ENCODE results near the gene TAX1BP1. TPM values are rescaled to one million over a fixed set of nuclear protein-coding genes. Genes with fewer than 3 reads are reported as not detected.
A peak's percentile ranks its signal among the peaks of the same experiment; 100 is the strongest.

Gene TAX1BP1
- total RNA-seq (100 to 1,000 TPM; 128 to 190 (median 173) TPM), polyA plus RNA-seq (100 to 1,000 TPM in 1 of 2 donors, 10 to 100 TPM in 1; 91.2 to 147 TPM)
- long read RNA-seq, donor 1, transcript TAX1BP1-201 (17 exons, 2,478 nt): major isoform, 315 of 619 reads
- long read RNA-seq, donor 1, transcript TAX1BP1-202 (17 exons, 2,892 nt): minor isoform, 122 of 619 reads
- long read RNA-seq, donor 1, partial matches to known transcripts: 115 of 619 reads
- long read RNA-seq, donor 1, other reads (novel, unspliced or antisense): 67 of 619 reads
- long read RNA-seq, donor 2, transcript TAX1BP1-201 (17 exons, 2,478 nt): major isoform, 526 of 1,469 reads
- long read RNA-seq, donor 2, transcript TAX1BP1-202 (17 exons, 2,892 nt): minor isoform, 231 of 1,469 reads
- long read RNA-seq, donor 2, partial matches to known transcripts: 569 of 1,469 reads
- long read RNA-seq, donor 2, other reads (novel, unspliced or antisense): 143 of 1,469 reads
- long read RNA-seq, donor 3, transcript TAX1BP1-201 (17 exons, 2,478 nt): major isoform, 312 of 615 reads
- long read RNA-seq, donor 3, transcript TAX1BP1-202 (17 exons, 2,892 nt): minor isoform, 127 of 615 reads
- long read RNA-seq, donor 3, partial matches to known transcripts: 93 of 615 reads
- long read RNA-seq, donor 3, other reads (novel, unspliced or antisense): 83 of 615 reads

- Histone ChIP-seq H3K27me3 (no peaks in the 10 kb centered on the region), H3K9me3 (no peaks in the 10 kb centered on the region), H3K4me1 (peaks cover 0 to 38% (median 22%) of the 10 kb centered on the region in 12 donors), H3K27ac (peak within 1 kb of the TSS; percentile 86 to 99 (median 96)), H3K4me3 (peak within 1 kb of the TSS; percentile 75 to 99 (median 91)), H3K36me3 (no peaks in the 10 kb centered on the region)
- intact Hi-C loops (cut with DNase I): loop anchor here (1.0 to 10.0 kb wide), 6 partner anchors 77 to 285 kb away; partner anchors contain the start of gene HIBADH (in 9 of the 10)
- peak; percentile 96 to 98 (median 97) for DNase-seq
- WGBS, 4 donors: 0 to 1% (median 0%) methylated on average over 41 of the region's 41 CpGs
- peak; percentile 100 for ATAC-seq
- TF ChIP-seq POLR2A (IDR thresholded peaks at IDR 0.05) (peak; percentile 54 to 94), CTCF (IDR thresholded peaks at IDR 0.05) (no peak)
These were observed at the start of gene TAX1BP1 for GRCh38 chr7:27739909-27740448. Gene TAX1BP1, plus strand, starts transcription at chr7:27740162. Its CDS starts 8,363 bp downstream, at chr7:27748525.

DNA sequence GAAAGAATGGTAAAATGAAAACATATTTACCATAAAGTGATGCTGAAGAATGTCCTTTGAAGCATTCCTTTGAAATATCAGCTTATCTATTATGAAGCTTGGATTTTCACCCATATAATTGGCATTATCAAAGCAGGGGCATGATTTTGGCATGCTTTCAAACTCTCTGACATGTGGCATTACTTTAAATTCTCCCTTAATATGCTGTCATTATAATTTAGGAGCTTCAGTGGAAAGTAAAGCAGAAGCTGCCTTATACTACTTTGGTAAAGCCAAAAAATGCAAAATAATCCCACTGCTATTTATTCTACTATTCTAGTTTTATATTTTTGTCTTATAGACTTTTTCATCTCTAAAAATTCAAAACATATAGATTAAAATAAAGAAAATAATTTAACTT lies 49.3 kb upstream of the TAX1BP1 start:
- H3K4me1 ChIP-seq: peaks cover 0 to 11% (median 0%) of the 10 kb centered on the region in 12 donors
- ATAC-seq (no peak), DNase-seq (no peak)
- H3K4me3 ChIP-seq: no peak overlapping the region
- no peaks in the 10 kb centered on the region for H3K27me3 ChIP-seq
- intact Hi-C loops (cut with DNase I): no loop called here
- TF ChIP-seq CTCF (IDR thresholded peaks at IDR 0.05): no peak
- peaks cover 0 to 12% (median 0%) of the 10 kb centered on the region in 12 donors for H3K9me3 ChIP-seq
- H3K36me3 ChIP-seq: no peaks in the 10 kb centered on the region
- no peak overlapping the region for H3K27ac ChIP-seq

DNA sequence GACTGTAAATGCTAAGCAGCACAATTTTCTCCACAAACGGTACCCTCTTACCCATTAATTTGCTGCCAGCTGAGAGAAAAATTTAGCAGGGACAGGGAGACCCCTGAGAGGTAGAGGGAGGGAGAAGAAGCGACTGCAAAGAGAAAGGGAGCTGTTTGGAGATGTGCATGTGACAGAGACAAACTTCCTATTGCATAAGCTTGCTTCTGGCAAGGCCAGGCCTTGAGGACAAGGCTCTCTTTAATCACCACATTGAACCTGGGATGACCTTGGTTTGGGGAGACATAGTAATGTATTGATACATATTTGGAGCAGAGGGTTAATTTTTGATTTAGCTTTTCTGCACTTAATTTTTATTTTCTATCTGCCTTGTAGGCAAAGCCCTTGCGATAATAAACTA lies 46.2 kb upstream of the TAX1BP1 start:
- Histone ChIP-seq H3K36me3 (no peaks in the 10 kb centered on the region), H3K27me3 (no peaks in the 10 kb centered on the region), H3K4me3 (no peak overlapping the region), H3K9me3 (no peaks in the 10 kb centered on the region), H3K4me1 (peaks cover 0 to 16% (median 0%) of the 10 kb centered on the region in 12 donors), H3K27ac (no peak overlapping the region)
- intact Hi-C loops (cut with DNase I): no loop called here
- 71 to 84% (median 74%) methylated on average over 3 of the region's 3 CpGs for WGBS, 4 donors
- peak in 2 of 4 donors; percentile 43 to 51 for ATAC-seq
- TF ChIP-seq CTCF (IDR thresholded peaks at IDR 0.05) (no peak), POLR2A (IDR thresholded peaks at IDR 0.05) (no peak)
- no peak for DNase-seq

DNA sequence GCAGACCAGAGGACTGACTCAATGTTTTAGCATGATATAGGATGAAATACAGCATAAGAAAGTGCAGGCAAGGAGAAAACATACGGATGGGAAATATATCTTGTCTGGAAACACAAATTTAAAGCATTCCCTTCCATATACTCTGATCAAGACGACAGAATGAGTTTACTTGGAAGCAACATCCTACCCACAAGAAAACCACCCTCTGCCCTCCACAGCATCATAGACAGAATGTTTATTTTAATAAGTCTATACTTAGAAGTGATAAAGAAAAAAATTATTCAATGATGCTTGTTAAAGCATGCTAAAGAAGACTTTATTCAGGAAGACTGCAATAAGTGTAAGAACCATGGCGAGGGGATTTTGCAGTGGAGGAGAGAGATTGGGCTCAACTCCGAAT lies 44.9 kb upstream of the TAX1BP1 start:
- WGBS, 4 donors: 88 to 92% (median 89%) methylated on average over 4 of the region's 4 CpGs
- H3K27ac ChIP-seq: no peak overlapping the region
- ATAC-seq (no peak), DNase-seq (no peak)
- intact Hi-C loops (cut with DNase I): no loop called here
- H3K36me3 ChIP-seq: no peaks in the 10 kb centered on the region
- peaks cover 0 to 18% (median 0%) of the 10 kb centered on the region in 12 donors for H3K4me1 ChIP-seq
- no peaks in the 10 kb centered on the region for H3K27me3 ChIP-seq
- TF ChIP-seq CTCF (IDR thresholded peaks at IDR 0.05) (no peak), POLR2A (IDR thresholded peaks at IDR 0.05) (no peak)
- H3K9me3 ChIP-seq: no peaks in the 10 kb centered on the region
- H3K4me3 ChIP-seq: no peak overlapping the region
